WTC11 (cell line): ENCODE results near the gene STAMBP. TPM values are rescaled to one million over a fixed set of nuclear protein-coding genes. Genes with fewer than 3 reads are reported as not detected.
A peak's percentile ranks its signal among the peaks of the same experiment; 100 is the strongest.

Experiments used
- ATAC-seq: fragments of 200-7000 bp; cut with Tn5 transposase; 2 replicates; pipeline ENCODE4 v1.10.0; 2021; ENCODE audit warnings: mild to moderate bottlenecking, moderate library complexity
- CTCF ChIA-PET: fragments of 300-600 bp; sonication (Branson Sonifier 250); formaldehyde crosslinking; loops from one replicate; lab custom pipeline; 2021; ENCODE audit warnings: antibody characterized with exemption; lab: Charles Lee
- POLR2A ChIA-PET: fragments of 350-600 bp; sonication (Branson Sonifier 250); formaldehyde crosslinking; loops from one replicate; lab custom pipeline; 2021; ENCODE audit warnings: antibody characterized with exemption; lab: Charles Lee
- DNase-seq: peaks from one replicate; pipeline ENCODE4 v3.0.0; 2021; ENCODE audit warnings: low spot score
- H3K27ac Mint-ChIP-seq: 2 replicates; pipeline ENCODE4 v1.8.0; 2021; ENCODE audit warnings: mixed read lengths
- H3K27me3 Mint-ChIP-seq: 2 replicates; pipeline ENCODE4 v1.8.0; 2021; ENCODE audit warnings: low read depth, mild to moderate bottlenecking, moderate library complexity, mixed read lengths
- H3K36me3 Mint-ChIP-seq: 2 replicates; pipeline ENCODE4 v1.8.0; 2021; ENCODE audit warnings: mixed read lengths
- H3K4me1 Mint-ChIP-seq: 2 replicates; pipeline ENCODE4 v1.8.0; 2022; ENCODE audit warnings: mixed read lengths
- H3K4me3 Mint-ChIP-seq: 2 replicates; pipeline ENCODE4 v1.8.0; 2021; ENCODE audit warnings: mild to moderate bottlenecking, moderate library complexity, mixed read lengths
- H3K9me3 Mint-ChIP-seq: 2 replicates; pipeline ENCODE4 v1.8.0; 2021; ENCODE audit warnings: mixed read lengths
- ATF1 ChIP-seq: sonication (generic); formaldehyde crosslinking; IDR thresholded peaks from 2 replicates; pipeline ENCODE4 v1.8.1; 2023; ENCODE audit warnings: mild to moderate bottlenecking, moderate library complexity, missing genetic modification reagents
- PRRX2 ChIP-seq: fragments of 250-450 bp; sonication (Bioruptor Pico); IDR thresholded peaks from 2 replicates; pipeline ENCODE4 v1.8.0; 2021; ENCODE audit warnings: mild to moderate bottlenecking
- RELA ChIP-seq: sonication (generic); formaldehyde crosslinking; IDR thresholded peaks from 2 replicates; pipeline ENCODE4 v1.8.1; 2022; ENCODE audit warnings: missing genetic modification reagents, mild to moderate bottlenecking, borderline replicate concordance
- TEAD4 ChIP-seq: sonication (generic); formaldehyde crosslinking; IDR thresholded peaks from 2 replicates; pipeline ENCODE4 v1.8.0; 2022; ENCODE audit warnings: mild to moderate bottlenecking, missing genetic modification reagents
- ZNF232 ChIP-seq: sonication (generic); formaldehyde crosslinking; IDR thresholded peaks from 2 replicates; pipeline ENCODE4 v1.8.0; 2022; ENCODE audit warnings: mild to moderate bottlenecking, missing genetic modification reagents
- total RNA-seq: library from RNA; stranded (reverse); gene quantifications from 3 replicates; pipeline ENCODE4 v1.2.3, GENCODE V29; 2021
- TF ChIP-seq, protein P1 (sequence below): sonication (generic); formaldehyde crosslinking; IDR thresholded peaks from 2 replicates; pipeline ENCODE4 v1.8.0; 2022; ENCODE audit warnings: mild to moderate bottlenecking, missing genetic modification reagents
- TF ChIP-seq, protein P2 (sequence below): sonication (generic); formaldehyde crosslinking; IDR thresholded peaks from 2 replicates; pipeline ENCODE4 v1.8.1; 2023; ENCODE audit warnings: mild to moderate bottlenecking, missing genetic modification reagents, moderate library complexity
- TF ChIP-seq, protein P3 (sequence below): sonication (generic); formaldehyde crosslinking; IDR thresholded peaks from 2 replicates; pipeline ENCODE4 v1.8.0; 2023; ENCODE audit warnings: missing genetic modification reagents, mild to moderate bottlenecking, borderline replicate concordance
- TF ChIP-seq, protein P4 (sequence below): sonication (generic); formaldehyde crosslinking; IDR thresholded peaks from 2 replicates; pipeline ENCODE4 v1.8.1; 2022; ENCODE audit warnings: mild to moderate bottlenecking, missing genetic modification reagents, moderate library complexity, borderline replicate concordance
- TF ChIP-seq, protein P5 (sequence below): fragments of 250-450 bp; sonication (Bioruptor Pico); IDR thresholded peaks from 2 replicates; pipeline ENCODE4 v2.1.2; 2022; ENCODE audit warnings: mild to moderate bottlenecking, moderate library complexity
- TF ChIP-seq, protein P6 (sequence below): sonication (generic); formaldehyde crosslinking; IDR thresholded peaks from 2 replicates; pipeline ENCODE4 v1.8.1; 2023; ENCODE audit warnings: mild to moderate bottlenecking, missing genetic modification reagents
- TF ChIP-seq, protein P7 (sequence below): sonication (generic); formaldehyde crosslinking; IDR thresholded peaks from 2 replicates; pipeline ENCODE4 v1.8.1; 2023; ENCODE audit warnings: mild to moderate bottlenecking, missing genetic modification reagents
- TF ChIP-seq, protein P8 (sequence below): fragments of 250-450 bp; sonication (Bioruptor Pico); IDR thresholded peaks from 2 replicates; pipeline ENCODE4 v1.9.0; 2021; ENCODE audit warnings: mild to moderate bottlenecking, borderline replicate concordance
- TF ChIP-seq, protein P9 (sequence below): fragments of 200-600 bp; IDR thresholded peaks from 2 replicates; pipeline ENCODE4 v1.8.0; 2022; ENCODE audit warnings: antibody characterized with exemption

The STAMBP gene
- total RNA-seq, 1 experiment from 2014 or later = 40.9 TPM

DNA sequence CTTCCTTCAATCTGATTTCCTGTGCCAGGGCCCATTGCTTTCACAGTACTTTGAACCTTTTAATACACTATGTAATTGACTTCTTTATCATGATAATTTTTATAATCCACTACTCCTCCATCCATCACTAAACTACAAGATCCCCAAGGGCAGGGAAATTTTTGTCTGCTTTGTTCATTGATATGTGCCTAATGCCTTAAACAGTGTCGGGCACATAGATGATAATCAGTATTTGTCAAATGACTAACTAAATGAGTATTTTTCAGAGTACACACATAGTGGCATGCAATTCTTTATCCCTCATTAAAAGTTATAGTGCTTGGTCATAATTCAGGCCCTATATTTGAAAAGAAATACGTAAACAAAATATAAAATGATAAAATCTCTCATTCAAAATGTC, 5.3 kb upstream of the STAMBP start:
- Mint-ChIP-seq H3K4me3 (no peak overlapping the region), H3K27ac (0 out of 2 replicates have a peak overlapping the region, but pooled peaks have one; percentile 20), H3K27me3 (peaks cover 49% of the 10 kb centered on the region), H3K4me1 (peaks cover 10% of the 10 kb centered on the region), H3K36me3 (no peaks in the 10 kb centered on the region), H3K9me3 (peaks cover 6% of the 10 kb centered on the region)
- ATAC-seq (no peak), DNase-seq (no peak)
- TF ChIP-seq, protein P1, sequence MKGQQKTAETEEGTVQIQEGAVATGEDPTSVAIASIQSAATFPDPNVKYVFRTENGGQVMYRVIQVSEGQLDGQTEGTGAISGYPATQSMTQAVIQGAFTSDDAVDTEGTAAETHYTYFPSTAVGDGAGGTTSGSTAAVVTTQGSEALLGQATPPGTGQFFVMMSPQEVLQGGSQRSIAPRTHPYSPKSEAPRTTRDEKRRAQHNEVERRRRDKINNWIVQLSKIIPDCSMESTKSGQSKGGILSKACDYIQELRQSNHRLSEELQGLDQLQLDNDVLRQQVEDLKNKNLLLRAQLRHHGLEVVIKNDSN (CRISPR knock-in tag) = no peak
- TF ChIP-seq PRRX2 (CRISPR knock-in tag) (no peak), ATF1 (CRISPR knock-in tag) (no peak), TEAD4 (no peak), RELA (no peak)
- TF ChIP-seq, protein P2, sequence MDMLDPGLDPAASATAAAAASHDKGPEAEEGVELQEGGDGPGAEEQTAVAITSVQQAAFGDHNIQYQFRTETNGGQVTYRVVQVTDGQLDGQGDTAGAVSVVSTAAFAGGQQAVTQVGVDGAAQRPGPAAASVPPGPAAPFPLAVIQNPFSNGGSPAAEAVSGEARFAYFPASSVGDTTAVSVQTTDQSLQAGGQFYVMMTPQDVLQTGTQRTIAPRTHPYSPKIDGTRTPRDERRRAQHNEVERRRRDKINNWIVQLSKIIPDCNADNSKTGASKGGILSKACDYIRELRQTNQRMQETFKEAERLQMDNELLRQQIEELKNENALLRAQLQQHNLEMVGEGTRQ (CRISPR knock-in tag) = no peak
- TF ChIP-seq, protein P3, sequence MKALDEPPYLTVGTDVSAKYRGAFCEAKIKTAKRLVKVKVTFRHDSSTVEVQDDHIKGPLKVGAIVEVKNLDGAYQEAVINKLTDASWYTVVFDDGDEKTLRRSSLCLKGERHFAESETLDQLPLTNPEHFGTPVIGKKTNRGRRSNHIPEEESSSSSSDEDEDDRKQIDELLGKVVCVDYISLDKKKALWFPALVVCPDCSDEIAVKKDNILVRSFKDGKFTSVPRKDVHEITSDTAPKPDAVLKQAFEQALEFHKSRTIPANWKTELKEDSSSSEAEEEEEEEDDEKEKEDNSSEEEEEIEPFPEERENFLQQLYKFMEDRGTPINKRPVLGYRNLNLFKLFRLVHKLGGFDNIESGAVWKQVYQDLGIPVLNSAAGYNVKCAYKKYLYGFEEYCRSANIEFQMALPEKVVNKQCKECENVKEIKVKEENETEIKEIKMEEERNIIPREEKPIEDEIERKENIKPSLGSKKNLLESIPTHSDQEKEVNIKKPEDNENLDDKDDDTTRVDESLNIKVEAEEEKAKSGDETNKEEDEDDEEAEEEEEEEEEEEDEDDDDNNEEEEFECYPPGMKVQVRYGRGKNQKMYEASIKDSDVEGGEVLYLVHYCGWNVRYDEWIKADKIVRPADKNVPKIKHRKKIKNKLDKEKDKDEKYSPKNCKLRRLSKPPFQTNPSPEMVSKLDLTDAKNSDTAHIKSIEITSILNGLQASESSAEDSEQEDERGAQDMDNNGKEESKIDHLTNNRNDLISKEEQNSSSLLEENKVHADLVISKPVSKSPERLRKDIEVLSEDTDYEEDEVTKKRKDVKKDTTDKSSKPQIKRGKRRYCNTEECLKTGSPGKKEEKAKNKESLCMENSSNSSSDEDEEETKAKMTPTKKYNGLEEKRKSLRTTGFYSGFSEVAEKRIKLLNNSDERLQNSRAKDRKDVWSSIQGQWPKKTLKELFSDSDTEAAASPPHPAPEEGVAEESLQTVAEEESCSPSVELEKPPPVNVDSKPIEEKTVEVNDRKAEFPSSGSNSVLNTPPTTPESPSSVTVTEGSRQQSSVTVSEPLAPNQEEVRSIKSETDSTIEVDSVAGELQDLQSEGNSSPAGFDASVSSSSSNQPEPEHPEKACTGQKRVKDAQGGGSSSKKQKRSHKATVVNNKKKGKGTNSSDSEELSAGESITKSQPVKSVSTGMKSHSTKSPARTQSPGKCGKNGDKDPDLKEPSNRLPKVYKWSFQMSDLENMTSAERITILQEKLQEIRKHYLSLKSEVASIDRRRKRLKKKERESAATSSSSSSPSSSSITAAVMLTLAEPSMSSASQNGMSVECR (CRISPR knock-in tag) = no peak
- TF ChIP-seq, protein P4, sequence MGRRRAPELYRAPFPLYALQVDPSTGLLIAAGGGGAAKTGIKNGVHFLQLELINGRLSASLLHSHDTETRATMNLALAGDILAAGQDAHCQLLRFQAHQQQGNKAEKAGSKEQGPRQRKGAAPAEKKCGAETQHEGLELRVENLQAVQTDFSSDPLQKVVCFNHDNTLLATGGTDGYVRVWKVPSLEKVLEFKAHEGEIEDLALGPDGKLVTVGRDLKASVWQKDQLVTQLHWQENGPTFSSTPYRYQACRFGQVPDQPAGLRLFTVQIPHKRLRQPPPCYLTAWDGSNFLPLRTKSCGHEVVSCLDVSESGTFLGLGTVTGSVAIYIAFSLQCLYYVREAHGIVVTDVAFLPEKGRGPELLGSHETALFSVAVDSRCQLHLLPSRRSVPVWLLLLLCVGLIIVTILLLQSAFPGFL = no peak
- TF ChIP-seq, protein P5, sequence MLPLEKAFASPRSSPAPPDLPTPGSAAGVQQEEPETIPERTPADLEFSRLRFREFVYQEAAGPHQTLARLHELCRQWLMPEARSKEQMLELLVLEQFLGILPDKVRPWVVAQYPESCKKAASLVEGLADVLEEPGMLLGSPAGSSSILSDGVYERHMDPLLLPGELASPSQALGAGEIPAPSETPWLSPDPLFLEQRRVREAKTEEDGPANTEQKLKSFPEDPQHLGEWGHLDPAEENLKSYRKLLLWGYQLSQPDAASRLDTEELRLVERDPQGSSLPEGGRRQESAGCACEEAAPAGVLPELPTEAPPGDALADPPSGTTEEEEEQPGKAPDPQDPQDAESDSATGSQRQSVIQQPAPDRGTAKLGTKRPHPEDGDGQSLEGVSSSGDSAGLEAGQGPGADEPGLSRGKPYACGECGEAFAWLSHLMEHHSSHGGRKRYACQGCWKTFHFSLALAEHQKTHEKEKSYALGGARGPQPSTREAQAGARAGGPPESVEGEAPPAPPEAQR (CRISPR knock-in tag) = no peak
- ChIA-PET CTCF (interaction anchor here (0.6 to 2.3 kb wide), 15 partner anchors 12 to 469 kb away, joined by 3 to 14 read pairs (median 4); partner anchors contain the start of gene ACTG2), POLR2A (no interaction called here)

DNA sequence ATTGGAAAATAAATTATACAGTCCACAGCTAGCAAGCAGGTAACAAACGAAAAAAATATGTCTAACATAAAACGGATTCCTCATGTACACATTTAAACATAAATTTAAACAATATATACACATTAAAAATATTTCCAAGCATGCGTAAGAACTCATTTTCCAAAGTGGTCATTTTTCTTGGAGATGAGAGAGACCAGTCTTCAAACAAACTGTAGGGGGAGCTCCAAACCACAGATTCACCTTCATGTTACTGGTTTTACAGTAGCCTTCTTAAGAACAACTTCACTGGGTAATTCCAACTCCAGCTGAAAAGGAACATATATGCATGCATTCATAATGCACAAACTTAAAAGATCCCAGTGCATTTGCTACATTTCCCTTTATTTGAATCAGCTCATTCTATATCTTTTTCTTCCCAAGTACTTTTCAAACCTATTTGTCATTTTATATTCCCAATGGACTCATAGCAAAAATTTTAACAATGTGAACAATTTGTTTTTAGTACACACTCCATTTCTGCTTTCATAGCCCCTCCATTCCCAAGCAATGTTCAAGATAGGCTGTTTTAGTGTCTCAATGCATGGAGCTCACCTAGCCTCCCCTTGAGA, 4.7 kb upstream of the STAMBP start:
- H3K4me1 Mint-ChIP-seq = peaks cover 12% of the 10 kb centered on the region
- H3K9me3 Mint-ChIP-seq = peaks cover 8% of the 10 kb centered on the region
- H3K27ac Mint-ChIP-seq = no peak overlapping the region
- ATAC-seq (no peak), DNase-seq (no peak)
- ChIA-PET POLR2A (no interaction called here), CTCF (interaction anchor here (0.6 to 2.3 kb wide), 16 partner anchors 12 to 469 kb away, joined by 3 to 14 read pairs (median 4); partner anchors contain the start of gene ACTG2)
- H3K36me3 Mint-ChIP-seq = no peaks in the 10 kb centered on the region
- H3K4me3 Mint-ChIP-seq = no peak overlapping the region
- H3K27me3 Mint-ChIP-seq = peaks cover 49% of the 10 kb centered on the region
- no peak for TF ChIP-seq ZNF232 (CRISPR knock-in tag)
- TF ChIP-seq, protein P6, sequence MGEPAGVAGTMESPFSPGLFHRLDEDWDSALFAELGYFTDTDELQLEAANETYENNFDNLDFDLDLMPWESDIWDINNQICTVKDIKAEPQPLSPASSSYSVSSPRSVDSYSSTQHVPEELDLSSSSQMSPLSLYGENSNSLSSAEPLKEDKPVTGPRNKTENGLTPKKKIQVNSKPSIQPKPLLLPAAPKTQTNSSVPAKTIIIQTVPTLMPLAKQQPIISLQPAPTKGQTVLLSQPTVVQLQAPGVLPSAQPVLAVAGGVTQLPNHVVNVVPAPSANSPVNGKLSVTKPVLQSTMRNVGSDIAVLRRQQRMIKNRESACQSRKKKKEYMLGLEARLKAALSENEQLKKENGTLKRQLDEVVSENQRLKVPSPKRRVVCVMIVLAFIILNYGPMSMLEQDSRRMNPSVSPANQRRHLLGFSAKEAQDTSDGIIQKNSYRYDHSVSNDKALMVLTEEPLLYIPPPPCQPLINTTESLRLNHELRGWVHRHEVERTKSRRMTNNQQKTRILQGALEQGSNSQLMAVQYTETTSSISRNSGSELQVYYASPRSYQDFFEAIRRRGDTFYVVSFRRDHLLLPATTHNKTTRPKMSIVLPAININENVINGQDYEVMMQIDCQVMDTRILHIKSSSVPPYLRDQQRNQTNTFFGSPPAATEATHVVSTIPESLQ (CRISPR knock-in tag) = no peak
- TF ChIP-seq, protein P7, sequence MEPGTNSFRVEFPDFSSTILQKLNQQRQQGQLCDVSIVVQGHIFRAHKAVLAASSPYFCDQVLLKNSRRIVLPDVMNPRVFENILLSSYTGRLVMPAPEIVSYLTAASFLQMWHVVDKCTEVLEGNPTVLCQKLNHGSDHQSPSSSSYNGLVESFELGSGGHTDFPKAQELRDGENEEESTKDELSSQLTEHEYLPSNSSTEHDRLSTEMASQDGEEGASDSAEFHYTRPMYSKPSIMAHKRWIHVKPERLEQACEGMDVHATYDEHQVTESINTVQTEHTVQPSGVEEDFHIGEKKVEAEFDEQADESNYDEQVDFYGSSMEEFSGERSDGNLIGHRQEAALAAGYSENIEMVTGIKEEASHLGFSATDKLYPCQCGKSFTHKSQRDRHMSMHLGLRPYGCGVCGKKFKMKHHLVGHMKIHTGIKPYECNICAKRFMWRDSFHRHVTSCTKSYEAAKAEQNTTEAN (CRISPR knock-in tag) = no peak
- TF ChIP-seq, protein P8, sequence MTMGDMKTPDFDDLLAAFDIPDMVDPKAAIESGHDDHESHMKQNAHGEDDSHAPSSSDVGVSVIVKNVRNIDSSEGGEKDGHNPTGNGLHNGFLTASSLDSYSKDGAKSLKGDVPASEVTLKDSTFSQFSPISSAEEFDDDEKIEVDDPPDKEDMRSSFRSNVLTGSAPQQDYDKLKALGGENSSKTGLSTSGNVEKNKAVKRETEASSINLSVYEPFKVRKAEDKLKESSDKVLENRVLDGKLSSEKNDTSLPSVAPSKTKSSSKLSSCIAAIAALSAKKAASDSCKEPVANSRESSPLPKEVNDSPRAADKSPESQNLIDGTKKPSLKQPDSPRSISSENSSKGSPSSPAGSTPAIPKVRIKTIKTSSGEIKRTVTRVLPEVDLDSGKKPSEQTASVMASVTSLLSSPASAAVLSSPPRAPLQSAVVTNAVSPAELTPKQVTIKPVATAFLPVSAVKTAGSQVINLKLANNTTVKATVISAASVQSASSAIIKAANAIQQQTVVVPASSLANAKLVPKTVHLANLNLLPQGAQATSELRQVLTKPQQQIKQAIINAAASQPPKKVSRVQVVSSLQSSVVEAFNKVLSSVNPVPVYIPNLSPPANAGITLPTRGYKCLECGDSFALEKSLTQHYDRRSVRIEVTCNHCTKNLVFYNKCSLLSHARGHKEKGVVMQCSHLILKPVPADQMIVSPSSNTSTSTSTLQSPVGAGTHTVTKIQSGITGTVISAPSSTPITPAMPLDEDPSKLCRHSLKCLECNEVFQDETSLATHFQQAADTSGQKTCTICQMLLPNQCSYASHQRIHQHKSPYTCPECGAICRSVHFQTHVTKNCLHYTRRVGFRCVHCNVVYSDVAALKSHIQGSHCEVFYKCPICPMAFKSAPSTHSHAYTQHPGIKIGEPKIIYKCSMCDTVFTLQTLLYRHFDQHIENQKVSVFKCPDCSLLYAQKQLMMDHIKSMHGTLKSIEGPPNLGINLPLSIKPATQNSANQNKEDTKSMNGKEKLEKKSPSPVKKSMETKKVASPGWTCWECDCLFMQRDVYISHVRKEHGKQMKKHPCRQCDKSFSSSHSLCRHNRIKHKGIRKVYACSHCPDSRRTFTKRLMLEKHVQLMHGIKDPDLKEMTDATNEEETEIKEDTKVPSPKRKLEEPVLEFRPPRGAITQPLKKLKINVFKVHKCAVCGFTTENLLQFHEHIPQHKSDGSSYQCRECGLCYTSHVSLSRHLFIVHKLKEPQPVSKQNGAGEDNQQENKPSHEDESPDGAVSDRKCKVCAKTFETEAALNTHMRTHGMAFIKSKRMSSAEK (CRISPR knock-in tag) = no peak
- TF ChIP-seq, protein P9, sequence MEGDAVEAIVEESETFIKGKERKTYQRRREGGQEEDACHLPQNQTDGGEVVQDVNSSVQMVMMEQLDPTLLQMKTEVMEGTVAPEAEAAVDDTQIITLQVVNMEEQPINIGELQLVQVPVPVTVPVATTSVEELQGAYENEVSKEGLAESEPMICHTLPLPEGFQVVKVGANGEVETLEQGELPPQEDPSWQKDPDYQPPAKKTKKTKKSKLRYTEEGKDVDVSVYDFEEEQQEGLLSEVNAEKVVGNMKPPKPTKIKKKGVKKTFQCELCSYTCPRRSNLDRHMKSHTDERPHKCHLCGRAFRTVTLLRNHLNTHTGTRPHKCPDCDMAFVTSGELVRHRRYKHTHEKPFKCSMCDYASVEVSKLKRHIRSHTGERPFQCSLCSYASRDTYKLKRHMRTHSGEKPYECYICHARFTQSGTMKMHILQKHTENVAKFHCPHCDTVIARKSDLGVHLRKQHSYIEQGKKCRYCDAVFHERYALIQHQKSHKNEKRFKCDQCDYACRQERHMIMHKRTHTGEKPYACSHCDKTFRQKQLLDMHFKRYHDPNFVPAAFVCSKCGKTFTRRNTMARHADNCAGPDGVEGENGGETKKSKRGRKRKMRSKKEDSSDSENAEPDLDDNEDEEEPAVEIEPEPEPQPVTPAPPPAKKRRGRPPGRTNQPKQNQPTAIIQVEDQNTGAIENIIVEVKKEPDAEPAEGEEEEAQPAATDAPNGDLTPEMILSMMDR = peak; percentile 60; the same call in 1 of the 2 replicates
